NCI-H1105 treated with DMSO at 0.1 percent for 48 hours (cell line): ENCODE data around the gene MBD4.
"Not testable (repeated sequence)": the region's sequence is repeated elsewhere in the genome, so short reads cannot be mapped to it uniquely, and the experiment has no call there.

Source experiments
- DNase-seq: peaks from one replicate; lab custom pipeline; 2025; lab: John Stamatoyannopoulos, UW

Gene MBD4

DNA sequence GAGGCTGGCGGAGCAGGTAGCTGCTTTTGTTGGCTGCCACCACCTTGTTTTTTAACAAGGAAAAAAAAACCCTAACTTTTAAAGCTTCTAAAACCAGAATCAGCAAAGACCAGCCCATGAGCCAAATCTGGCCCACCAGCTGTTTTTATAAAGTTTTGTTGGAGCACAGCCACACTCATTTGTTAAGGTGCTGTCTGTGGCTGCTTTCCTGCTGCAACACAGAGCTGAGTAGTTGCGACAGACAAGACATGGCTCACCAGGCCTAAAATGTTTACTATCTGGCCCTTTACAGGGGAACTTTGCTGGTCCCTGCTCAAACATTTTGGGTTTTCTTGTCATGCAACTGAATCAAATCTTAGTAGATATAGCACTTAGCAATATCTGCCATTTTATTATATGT lies 30.2 kb downstream of the MBD4 start:
- no peak for DNase-seq

DNA sequence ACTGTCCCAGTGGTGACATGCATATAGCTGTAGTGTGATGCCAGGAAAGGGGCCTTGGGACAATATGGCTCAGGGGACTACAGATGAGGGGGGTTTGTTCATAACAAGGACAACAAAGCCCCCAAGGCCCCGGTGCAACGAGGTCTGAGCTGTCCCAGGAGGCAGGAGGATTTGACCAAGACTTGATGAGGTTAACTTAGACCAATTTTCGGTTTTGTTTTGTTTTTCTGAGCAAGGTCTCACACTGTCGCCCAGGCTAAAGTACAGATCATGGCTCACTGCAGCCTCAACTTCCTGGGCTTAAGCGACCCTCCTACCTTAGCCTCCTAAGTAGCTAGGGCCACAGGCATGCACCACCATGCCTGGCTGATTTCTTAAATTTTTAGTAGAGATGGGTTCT lies 35.1 kb downstream of the MBD4 start:
- DNase-seq: no peak

GRCh38 chr3:129404130-129404529 lies 35.6 kb downstream of the MBD4 start:
- no peak for DNase-seq

DNA sequence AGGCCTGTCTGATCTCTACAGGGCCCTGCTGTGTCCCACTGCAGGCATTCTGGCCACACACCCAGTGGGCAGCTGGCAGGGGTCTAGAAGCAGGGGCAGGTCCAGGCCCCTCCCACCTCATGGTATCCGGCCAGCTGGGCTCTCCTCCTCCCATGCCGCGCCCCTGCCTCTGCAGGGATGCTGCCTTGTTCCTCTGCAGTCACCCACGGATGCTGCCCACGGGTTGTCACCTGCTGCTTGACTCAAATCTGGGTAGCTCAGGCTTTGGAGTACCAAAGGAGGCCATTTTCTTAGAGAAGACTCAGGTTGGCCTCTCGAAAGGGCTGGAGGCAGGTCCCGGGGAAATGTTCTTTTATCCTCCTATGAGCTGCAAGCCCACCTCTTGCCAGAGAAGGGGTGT lies 36.3 kb downstream of the MBD4 start:
- no peak for DNase-seq

GRCh38 chr3:129402616-129403015 lies 37.1 kb downstream of the MBD4 start:
- no peak for DNase-seq

DNA sequence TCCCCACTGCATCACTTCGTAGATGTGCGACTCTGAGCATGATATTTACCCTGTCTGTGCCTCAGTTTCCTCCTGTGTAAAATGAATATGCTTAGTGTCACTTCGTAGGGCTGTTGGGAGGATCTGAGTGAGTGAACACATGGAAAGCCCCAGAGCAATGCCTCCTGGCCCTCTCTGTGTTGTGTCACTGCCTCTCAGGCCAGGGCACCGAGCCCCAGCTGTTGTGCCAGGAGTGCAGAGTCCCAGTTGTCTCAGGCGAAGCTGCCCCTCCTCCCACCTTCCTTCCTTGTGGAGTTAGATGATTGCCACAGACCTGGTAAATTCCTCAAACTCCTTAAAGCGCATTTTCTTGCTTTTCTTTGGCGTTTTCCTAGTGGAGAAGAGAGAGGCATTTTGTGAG lies 37.5 kb downstream of the MBD4 start:
- no peak for DNase-seq

DNA sequence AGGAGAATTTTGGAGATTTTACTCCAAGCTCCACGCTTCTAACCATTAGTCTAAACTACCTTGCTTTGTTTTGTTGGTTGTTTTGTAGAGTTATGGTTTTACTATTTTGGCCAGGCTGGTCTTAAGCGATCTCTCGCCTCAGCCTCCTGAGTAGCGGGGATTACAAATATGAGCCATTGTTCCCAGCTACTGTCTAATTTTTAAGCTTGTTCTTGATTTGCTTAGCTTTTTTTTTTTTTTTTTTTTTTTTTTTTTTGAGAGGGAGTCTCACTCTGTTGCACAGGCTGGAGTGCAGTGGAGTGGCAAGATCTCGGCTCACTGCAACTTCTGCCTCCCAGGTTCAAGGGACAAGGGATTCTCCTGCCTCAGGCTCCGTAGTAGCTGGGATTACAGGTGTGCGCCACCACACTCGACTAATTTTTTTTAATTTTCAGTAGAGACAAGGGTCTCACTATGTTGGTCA lies 39.8 kb downstream of the MBD4 start:
- no peak for DNase-seq

DNA sequence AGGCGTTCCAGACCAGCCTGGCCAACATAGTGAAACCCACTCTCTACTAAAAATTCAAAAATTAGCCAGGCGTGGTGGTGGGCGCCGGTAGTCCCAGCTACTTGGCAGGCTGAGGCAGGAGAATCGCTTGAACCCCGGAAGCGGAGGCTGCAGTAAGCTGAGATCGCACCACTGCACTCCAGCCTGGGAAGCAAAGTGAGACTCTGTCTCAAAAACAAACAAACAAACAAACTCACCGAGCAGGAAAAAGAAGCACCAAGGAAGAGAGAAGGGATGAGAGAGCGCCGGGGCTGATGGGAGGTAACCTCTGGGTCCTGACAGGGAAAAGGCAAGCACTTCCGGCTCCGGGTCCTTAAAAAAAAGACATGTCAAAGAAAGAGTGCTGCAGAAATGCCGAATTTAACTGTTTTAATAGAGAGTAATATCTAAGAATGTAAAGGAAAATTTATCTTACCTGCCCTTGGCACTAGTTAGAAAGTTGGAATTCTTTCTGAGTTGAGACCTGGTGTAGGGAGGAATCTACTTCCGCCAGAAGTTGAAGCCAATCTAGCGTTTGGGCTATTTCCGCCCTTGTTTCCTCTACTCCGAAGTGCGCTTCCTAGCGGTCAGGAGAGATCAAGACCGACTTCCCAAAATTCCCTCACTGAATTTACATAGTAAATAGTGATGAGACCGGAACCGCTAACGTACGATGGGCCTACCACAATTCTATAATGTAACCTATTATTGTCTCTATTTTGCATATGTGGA lies 40.4 kb downstream of the MBD4 start:
- DNase-seq: peak; percentile 98

GRCh38 chr3:129398803-129399144 lies 41.0 kb downstream of the MBD4 start:
- DNase-seq: no peak

DNA sequence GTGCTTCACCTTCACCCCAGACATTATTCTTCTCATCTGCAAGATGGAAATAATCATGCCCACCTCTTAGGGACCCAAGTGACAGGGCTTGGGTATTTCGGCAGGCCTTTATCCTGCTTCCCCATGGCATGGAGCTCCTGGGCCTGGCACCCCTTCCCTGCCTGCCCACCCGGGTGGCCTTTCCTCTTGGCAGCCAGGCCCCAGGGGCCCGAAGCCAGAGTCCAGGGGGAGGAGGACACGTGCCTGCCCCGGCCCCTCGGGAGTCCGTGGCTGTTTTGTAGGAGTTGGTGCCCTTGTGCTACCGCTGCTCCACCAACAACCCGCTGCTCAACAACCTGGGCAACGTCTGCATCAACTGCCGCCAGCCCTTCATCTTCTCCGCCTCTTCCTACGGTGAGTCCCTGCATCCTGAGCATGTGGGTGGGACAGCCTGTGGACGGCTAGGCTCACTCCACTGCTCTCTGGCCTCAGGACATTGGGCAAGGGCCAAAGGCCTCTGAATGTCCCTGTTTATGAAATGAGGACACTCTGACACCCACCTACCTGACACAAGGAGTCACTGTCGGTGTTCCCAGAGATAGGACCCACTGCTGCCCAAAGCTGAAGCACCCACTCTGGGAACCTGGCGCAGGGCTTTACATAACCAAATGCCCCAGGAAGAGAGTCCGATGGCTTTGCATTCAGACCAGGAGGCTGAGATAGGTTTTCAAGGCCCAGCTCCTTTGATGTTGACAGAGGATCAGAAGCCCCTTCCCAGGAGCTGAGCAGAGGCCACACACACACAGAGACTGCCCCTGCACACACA lies 45.8 kb downstream of the MBD4 start:
- DNase-seq: not testable (repeated sequence)

GRCh38 chr3:129393271-129393670 lies 46.5 kb downstream of the MBD4 start:
- DNase-seq: no peak

DNA sequence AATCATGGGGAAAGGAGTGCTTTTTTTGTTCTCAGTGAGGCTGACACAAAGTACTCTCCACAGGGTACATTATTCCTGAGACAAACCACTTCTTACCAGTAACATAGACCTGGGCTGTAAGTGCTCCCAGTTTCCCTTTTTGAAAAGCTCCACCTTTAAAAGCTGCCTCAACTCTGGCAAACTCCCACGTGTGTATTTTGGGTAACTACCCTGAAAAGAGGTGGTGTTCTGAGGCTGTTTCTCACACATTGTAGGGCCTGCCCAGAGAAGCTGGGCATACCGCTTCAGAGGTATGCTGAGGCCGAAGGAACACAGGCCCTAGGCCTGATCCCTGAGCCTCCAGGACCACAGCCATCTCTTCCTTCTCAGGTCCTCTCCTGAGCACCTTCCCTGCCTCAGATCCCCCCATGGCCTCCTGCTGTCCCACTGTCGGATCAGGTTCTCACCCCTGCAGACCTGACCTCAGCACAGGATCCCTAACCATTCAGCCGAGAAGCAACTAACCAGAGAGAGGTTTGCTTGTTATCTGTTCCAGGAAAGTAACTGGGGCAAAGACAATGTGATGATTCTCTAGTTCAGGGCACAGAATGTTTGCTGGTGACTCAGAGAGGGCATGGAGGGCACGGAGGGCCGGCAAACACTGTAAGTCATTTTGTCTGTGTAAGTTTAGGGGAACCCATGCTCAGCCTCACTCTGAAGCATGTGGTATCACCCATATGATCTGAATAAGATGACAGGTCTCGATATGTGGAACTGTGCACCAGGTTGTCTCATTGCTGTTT lies 47.5 kb downstream of the MBD4 start:
- DNase-seq: not testable (repeated sequence)

- not testable (repeated sequence) for DNase-seq
Observed at GRCh38 chr3:129391583-129391982, 48.2 kb downstream of the MBD4 start.

DNA sequence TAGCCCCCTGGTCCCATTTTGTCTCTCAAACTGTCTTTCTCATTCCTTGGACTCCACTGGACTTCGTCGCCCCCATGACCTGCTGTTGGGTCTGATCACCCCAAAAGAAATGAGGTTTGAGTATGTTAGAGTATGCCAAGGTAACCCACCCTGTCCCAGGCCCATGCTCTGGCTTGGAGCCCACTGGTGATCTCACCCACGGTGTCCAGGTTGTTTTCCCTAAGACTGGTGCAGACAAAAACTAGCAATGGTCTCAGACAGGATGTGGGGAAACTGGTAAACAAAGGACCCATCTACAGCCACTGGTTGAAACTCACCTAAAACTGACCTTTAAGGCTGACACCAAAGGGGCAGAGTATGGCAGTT lies 50.2 kb downstream of the MBD4 start:
- DNase-seq: no peak

DNA sequence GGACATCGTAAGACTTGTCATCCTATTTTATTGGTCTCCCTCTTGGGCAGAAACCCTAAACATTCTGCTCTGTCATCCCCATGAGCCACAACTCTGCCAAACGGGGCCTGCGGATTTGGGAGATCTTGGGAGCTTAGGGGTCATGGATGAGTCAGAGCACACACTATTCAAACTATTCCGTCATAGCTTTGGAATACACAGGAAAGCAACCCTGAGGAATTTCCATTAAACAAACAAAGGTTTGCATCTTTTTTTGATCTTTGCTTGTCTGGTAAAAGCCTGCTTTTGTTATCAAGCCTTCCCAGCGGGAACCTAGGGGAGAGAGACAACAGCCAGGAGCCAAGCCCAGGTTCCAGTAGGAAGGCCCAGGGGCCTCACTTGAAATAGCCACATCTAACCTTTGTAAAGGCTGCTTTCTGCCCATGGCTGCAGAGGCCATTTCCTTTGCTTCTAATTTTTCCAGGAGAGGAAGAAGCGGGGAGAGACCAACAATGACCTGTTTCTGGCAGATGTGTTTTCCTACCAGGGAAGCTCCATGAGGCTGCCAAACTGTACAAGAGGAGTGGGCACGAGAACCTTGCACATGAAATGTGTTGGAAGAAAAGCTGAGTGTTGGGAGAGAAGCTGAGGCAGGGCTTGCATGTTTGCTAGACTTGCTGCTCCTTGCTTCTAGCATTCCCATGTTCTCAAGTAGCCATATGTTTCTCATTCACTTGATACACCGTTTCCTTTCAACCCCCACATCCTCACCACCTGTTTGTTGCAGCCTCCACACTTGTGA lies 50.8 kb downstream of the MBD4 start:
- not testable (repeated sequence) for DNase-seq

- DNase-seq: no peak
Observed at GRCh38 chr3:129387487-129387886, 52.3 kb downstream of the MBD4 start.

DNA sequence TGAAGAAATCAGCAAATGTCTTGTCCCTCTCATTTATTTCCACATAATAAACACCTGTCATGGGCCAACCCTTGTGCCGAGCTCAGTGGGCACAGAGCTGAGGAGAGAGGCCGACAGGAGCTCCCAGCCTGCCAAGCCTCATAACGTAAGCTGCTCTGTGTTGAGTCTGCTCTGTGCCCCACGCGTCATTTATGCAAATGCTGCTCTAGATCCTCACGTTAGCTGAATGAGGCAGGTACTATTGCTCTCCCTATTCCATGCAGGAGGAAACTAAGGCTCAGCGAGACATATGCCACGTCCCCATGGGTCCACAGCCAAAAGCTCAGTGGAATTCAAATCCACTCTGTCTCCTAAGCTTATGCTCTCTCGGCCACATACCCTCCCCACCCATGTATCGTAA lies 52.8 kb downstream of the MBD4 start:
- DNase-seq: no peak

DNA sequence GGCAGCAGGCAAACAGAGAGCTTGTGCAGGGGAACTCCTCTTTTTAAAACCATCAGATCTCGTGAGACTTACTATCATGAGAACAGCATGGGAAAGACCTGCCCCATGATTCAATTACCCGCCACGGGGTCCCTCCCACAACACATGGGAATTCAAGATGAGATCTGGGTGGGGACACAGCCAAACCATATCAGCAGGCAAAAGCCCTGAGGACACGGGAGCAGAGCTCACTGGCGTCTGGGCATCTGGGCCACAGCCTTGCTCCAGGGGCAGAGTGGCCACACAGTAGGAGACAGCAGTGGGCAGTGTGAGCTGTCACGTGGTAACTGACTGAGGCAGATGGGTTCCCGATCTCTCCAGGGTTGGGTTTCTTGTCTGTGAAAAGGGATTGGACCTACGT lies 54.2 kb downstream of the MBD4 start:
- DNase-seq: not testable (repeated sequence)

- DNase-seq: peak; percentile 6
Observed at GRCh38 chr3:129384594-129385323, 55.0 kb downstream of the MBD4 start.

- DNase-seq: not testable (repeated sequence)
Observed at GRCh38 chr3:129384103-129384502, 55.6 kb downstream of the MBD4 start.

DNA sequence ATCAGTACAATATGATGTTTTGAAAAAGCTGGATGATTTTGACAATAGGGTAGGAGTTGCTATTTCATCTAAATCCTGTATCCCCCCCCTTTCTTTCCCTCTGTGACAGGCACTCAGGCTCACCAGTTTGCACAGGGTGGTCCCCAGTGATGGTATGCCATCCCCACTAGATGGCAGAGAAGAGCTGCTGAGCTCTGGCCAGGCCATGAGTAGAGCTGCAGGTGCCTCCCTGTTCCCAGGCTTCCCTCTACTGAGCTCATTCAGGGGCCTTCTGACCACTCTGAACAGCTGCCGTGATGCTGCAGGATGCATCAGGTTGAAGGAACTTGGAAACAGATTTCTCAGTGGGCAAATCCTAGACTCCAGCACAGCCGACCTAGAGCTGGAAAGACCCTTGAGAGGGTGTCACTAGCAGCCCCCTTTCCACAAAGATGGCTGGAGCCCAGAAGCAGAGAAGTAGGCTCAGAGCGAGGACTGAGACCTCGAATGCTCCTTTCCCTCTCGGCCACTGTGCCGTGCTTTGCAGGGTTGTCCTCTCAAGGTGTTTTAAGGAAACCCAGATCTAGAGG lies 56.4 kb downstream of the MBD4 start:
- peak; percentile 84 for DNase-seq
